GM18909 (cell line): ENCODE measurements around the gene EIF2B2.

Source experiments
- ATAC-seq: cut with Tn5 transposase; IDR thresholded peaks from one replicate; pipeline ENCODE4 v1.9.1; 2021; ENCODE audit warnings: mild to moderate bottlenecking; ENCODE audit not compliant: unreplicated experiment, poor library complexity

The EIF2B2 gene

DNA sequence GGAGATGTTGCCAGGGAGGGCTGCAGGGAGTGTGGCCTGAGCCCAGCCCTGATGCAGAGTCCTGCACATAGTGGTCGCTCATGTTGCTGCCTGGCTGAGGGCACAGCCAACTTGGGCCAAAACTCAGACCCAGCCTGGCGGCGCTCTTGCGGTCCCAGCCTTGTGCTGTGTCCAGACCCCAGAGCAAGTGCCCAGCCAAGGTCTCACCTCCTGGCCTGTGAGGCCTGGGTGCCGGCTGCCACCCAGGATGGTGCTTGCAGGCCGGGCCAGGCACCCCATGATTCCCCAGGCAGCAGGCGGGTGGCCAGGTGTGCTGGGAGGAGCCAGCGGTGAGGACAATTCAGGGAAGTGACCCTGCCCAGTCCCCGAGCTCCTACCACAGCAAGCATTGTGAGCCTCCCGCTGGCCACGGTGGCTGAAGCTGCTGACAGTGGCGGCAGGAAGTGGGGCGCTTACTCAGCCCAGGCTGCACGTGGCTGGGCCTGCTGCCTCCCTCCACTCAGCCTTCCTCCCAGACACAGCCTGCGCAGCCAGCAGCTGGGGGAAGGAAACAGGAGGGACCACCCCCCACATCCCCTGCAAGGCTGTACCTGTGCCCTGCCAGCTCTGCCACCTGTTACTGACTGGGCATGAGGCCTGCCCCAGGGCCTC, 29.6 kb upstream of the EIF2B2 start:
- no peak for ATAC-seq

DNA sequence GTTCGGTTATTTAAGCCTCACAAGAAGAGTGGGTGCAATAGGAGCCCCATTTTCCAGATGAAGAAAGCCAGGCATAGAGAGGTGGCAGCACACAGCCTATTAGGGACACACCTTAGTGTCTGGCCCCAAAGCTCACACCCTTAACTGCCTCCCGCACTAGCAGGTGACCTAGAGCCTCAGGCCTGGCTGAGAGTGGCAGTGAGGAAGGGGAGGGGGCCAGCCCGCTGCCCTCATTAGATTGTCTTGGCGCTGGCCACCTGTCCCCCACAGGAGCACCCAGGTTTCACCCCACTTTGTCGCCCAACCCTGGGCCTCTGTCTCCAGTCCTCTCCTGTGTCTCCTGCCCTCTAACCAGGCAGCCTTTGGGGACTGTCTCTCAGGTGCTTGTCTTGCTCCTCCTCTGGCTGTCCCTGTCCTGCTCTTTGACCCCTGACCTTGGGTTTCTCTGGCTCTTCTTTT, 28.8 kb upstream of the EIF2B2 start:
- no peak for ATAC-seq

DNA sequence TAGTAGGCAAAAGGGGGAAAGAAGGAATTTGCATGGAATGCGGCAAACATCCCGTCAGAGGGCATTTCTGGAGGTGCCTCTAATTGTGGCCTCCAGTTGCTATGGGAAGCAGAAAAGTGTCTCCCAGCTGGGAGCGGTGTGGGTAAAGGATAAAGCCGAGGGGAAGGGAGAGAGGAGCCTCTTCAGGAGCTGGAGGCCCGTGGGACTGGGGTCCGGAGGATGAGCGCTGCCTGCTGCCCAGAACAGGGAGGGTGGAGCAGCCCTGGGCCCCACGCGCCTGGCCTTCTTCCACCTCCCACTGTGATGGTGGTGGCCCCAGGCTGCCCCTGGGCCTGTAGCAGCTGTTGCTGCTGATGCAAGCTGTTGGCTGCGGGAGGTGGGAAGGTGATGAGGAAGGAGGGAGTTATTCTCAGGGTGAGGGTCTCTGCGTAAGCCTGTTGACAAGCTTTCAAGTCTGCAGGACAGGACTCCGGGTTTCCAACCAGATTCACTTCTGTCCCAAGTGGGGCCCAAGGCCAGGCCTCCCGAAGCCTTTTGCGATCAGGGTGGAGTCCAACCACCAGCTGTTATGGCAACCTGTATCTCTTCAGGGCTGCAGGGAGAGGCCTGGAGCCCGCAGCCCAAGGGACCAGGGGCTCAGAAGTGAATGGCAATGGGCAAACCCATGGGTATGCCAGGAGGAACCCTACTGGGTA, 28.2 kb upstream of the EIF2B2 start:
- no peak for ATAC-seq

DNA sequence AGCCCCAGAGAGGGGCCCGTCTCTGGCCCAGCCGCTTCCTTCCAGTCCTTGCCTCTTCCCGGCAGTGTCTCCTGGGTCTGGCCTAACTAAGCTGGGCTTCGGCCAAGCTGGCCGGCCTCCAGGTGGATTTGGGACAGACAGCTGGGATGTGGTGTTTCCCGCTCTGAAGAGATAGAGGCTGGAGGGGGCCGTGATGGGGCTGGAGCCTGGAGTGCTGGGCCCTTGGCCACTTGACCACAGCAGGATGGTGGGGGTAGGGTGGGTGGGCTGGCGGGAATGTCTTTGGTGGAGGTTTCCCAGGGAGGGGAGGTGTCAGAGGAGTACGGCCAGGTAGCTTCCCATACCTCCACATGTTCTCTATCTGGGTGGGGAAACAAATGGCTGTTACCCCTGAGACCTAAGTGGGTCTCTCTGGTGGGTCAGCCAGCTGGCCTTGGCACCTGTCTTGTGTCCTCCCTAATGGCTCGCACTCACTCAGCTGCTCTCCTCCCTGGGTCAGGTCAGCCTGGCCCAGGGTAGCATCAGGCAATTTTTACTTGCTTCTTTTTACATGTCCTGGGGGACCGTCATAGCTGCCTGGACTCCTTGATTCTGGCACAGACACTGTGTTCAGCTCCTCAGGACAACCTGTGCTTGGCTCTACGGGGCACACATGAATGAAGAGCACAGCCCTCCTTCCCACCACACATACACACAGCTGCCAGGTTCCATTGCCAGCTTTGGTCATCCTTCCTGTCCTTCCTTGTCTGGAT, 27.5 kb upstream of the EIF2B2 start:
- no peak for ATAC-seq

DNA sequence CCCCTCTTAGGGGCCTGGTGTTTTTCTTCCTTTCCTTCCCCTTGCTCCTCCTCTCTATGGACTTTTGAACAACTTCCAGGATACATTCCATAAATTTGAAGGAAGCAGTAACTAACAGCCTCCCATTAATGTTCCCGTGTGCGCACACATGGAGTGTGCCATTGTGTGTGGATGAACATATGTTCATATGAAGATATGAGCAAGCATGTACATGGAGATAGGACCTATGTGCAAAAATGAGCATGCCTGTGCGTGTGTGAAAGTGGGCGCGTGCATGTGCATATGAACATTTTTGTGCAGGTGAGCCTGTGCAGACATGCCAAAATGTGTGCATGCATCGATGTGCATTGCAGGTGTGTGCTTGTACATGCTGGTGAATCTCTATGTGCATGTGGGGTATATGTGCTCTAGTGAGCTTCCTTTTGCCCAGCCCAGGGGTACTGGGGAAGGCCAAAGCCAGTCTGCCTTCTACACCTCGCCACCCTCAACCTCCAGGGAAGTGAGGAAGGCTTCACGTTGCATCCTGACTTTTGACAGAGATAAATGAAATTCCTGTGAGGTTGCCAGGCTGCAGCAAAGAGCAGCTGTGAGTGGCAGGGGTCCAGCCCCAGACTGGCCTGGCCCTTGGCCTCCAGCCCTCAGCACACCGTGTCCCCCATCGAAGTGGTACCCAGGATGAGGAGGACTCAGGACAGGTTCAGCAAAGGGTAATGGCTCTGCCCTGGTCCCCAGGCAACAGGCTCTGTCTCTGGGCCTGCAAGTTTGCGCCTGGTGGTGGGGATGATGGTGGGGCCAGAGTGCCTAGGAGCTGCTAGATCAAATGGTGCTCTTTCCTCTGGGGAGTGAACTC, 26.2 kb upstream of the EIF2B2 start:
- ATAC-seq = no peak

DNA sequence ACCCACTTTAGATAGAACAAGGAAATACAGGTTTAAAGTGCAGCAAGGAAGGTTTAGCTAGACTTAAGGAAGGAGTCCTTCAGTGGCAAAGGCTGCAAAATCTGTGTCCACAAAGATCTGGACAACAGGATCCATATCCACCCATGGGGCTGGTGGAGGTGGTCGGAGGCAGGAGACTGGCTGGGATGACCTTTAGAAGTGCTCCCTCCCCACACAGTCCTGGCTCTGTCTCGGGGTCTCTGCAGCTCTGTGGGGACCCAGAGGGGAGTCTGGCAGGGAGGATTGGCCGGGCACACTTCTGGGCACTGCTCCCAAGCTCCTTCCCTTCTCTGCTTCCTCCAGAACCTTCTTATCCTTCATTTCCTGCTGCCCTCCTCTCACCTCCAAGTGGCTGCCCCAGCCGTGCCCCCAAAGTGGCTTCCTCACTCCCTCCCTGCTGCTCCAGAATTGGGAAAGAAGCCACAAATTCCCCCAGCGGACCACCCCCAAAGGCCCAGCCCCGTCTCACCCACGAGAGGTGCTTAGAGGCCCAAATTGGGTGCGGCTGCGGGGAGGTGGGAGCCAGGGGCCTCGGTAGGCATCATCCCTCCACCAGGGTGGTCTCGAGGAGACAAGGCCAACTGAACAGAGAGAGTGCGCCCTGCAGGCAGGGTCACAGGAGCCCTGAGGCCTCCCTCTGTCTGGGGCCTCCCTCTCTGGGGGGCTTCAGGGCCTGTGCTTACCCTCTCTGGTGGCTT, 25.4 kb upstream of the EIF2B2 start:
- ATAC-seq = no peak

DNA sequence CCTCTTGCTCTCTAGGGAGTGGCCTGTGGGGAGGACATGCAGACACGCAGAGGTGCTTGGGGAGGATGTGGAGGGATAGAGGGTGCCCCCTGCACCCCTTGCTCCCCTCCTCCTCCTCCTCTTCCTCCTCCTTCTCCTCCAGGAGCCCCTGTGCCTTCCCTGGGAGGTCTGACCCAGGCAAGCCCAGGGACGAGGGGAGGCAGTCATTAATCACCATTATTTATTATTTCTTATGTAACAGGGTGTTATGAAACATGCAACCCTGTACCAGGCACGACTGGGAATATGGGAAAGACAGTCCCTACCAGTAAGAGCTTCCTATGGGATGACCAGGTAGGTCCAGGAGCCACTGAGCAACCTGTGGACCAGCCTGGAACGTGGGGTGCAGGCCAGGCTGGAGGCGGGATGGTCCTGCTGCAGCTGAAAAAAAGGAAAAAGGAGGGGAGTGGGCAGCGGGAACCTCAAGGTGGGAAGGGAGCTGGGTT, 24.8 kb upstream of the EIF2B2 start:
- ATAC-seq = no peak

DNA sequence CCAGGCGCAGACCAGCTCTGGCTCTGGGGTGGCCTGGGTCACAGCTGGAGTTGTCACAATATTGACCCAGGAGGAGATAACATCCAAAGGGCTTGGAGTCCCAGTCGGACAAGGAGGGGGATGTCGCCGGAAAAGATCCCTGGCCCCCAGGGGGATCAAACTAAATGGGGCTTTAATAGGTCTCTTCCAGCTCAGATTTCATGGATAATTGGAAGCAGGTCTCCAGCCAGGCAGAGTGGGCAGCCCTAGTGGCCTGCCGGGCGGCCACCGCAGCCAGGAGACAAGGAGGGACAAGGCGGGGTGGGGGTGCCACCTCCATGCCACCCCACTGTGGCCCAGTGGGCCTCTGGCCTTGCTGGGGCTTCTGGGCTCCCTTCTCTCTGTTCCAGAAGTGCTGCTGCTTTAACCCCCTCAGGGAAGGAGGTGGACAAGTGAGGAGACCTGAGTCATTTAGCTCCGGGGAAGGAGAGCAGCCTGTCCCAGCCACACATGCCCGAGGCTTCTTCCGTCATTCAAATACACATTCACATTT, 24.2 kb upstream of the EIF2B2 start:
- ATAC-seq = no peak

DNA sequence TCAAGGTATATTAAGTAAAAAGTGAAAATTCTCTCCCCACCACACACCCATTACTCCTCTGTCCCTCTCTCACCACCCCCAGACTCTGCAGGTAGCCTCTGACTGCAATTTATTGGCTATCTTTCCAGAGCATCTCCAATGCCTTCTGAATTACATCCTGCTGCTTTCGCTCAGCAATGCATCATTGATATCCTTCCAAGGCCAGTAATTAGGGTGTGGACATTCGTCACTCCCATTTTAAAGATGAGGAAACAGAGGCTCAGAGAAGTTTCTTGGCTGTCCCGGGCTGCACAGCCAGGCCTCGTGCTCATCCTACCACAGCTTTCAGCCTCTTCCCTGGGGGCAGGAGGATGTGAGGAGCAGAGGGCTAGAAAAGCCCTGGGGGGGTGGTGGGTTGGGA, 23.7 kb upstream of the EIF2B2 start:
- ATAC-seq = no peak

DNA sequence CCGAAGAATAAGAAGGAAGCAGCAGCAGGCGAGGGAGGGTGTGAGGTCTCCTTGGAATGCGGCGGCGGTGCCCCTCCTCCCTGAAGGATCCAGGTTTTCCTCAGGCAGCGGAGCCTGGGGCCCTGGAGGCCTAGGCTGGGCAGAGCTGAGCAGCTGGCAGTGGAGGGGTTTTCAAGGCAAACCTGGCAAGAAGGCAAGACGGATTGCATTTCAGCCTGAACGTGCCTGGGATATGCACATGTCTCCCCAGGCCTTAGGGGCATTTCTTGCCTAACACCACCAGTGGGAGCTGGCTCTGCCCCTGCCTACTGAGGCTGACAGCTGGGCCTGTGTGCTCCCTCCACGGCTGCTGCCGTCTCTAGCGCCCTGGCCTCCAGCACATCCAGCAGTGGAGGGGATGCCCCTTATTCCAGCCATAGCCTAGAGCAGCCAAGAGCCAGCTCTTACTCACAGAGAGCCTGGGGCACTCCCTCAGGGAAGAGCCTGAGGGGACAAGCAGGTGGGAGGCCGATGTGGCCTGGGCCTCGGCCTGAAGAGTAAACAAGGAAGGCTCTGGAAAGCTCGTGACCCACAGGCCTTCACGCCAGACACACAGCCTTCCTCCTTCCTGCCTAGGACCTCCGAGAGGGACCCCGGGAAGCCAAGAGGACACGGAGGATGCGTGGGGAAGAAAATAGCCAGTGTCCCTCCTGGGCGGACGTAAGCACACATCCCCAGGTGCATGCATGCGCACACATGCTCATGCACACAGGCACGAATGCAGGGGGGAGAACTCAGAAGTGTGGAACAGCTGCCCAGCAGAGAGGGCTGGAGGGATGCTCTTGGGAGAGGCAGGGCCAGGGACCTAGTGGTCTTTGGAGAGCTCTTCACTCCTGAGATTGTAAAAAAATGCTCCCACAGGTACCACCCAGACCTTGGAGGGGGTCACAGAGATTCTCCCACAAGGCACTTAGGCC, 23.0 kb upstream of the EIF2B2 start:
- no peak for ATAC-seq

DNA sequence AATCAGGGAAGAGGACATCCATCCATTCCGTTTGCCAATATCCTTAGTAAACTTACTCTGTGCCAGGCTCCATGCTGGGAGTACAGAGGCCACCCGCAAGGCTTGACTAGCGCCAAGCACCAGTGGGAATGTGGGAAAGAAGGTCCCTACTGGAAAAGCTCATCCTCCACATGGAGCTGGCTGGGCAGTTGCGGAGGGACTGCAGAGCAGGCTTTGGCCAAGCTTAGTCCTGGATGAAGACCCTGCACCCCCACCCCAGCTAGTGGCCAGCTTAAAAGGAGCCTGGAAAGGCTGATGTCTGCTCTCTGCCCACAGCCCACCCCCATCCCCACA, 22.4 kb upstream of the EIF2B2 start:
- ATAC-seq = no peak

DNA sequence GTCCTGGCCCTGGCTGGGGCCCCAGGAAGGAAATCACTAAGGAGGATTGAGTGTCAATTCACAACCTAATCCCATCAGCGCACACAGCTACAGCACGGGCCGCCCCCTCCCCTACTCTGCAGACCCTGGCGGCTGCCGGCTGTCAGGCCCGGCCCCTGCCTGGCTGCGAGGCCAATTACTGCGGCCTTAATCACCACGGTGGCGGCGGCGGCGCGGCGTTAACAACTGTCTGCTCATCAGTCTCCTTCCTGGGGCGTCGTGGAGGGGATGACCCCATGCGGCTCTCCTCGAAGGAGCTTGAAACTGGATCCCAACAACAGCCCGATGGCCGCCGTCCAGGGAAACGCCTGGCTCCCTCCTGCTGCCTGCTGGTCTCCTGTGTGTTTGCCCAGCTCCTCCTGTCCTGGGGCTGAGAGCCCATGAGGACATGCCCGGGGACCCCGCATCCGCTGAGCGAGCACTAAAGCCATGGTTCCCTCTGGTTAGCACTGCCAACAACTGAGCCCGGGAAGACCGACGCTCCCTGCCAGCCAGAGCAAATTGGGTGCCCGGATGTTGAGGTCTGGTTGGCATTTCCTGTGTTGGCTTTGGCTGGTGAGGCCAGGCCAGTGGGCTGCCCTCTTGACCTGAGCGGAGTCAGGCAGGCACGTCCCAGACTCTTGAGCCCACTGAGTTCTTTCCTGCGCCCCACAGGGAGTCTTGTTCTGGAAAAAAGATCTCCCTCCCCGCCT, 21.8 kb upstream of the EIF2B2 start:
- no peak for ATAC-seq

DNA sequence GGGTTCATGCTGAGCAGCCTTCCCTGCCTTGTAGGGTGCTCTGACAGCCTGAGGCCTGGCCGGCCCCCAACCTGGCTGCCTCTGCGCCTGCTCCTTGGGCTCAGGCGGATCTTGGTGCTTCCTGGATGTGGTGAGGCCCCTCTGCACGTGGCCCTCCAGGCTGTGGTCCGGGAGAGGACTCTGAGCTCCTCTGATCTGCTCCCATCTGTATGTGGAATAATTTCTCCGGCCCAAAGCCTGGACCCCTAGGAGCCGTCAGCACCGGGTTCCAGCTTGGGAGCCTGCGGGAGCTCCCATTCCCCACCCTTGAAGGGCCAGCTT, 21.3 kb upstream of the EIF2B2 start:
- no peak for ATAC-seq

DNA sequence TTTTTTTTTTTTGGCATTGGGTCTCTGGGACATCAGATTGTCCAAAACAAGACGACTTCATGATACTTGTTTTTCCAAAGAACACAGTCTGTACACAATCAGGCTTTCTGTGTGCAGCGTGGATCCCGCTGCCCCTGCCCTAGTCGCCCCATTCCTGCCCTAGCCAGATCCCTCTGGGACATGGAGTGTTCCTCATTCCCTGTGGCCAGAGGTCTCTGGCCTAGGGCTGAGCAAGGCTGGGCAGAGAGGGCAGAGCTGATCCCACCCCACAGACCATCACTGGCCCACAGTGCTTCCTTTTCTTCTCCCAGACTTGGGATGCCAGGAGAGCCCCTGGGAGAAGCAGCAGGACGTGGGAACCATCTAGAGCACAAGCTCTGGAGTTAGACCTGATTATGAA, 20.9 kb upstream of the EIF2B2 start:
- no peak for ATAC-seq

DNA sequence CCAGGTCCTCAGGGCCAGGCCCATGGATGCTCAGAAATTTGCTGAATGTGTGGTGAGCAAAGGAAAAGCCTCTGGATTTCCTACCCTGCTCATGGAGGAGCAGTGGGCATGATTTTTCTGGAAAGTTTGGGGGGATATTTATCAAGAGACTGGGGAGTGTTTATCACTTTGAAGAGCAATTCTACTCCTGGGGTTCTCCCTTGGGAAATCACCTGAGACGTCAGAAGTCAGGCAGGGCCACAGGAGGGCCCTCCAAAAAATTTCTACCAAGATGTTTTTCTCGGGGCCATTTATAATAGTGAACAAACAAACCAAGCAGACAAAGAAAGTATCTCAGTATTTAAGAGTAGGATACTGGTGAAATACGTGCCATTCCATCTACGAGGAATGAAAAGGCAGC, 20.1 kb upstream of the EIF2B2 start:
- no peak for ATAC-seq

DNA sequence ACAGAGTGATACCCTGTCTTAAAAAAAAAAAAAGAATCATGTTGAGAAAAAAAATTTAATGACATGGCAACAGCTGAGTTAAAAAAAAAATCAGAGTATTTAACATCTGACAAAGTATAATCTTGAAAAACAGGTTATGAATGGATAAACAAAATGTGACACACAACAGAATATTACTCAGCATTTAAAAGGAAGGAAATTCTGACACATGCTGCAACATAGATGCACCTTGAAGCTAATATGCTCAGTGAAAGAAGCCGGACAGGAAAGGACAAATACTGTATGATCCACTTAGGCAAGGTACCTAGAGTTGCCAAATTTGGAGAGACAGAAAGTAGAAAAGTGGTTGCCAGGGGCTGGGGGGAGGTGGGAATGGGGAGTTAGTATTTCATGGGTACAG, 19.4 kb upstream of the EIF2B2 start:
- ATAC-seq = no peak

DNA sequence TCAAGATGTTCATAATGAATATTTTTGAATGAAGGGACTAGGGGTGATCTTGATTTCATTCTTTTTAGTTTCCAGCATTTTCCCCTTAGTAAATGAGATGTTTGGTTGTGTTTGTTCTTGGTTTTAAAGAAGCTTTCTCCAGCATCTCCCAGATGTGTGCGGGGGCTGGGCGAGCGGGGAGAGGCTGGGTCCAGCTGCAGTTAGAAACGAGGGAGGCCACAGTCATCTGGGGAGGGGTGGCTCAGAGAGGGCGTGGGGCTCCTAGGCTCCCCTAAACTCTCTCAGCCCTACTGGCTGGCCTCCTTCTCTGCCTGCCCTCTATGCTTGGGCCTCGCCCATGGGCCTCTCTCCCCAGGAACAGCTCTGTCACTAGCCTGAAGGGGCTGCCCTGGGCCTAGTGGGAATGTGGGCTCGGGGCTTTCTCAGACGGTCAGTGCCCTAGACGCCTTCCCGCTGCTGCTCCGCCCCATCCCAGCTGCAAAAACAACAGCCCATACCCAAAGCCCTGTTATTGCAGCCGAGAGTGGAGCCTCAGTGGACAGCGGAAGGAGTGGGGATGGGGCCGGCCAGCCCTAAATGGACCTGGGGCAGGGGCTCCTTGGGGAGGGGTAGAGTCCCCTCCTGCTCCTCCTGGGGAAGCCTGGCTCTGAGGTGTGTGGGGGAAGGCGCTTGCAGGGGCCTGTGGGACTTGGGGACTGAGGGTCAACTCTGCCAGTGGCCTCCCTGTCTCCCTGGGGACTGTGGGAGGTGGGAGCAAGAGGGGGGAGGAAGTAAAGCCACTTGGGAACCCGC, 18.3 kb upstream of the EIF2B2 start:
- no peak for ATAC-seq

DNA sequence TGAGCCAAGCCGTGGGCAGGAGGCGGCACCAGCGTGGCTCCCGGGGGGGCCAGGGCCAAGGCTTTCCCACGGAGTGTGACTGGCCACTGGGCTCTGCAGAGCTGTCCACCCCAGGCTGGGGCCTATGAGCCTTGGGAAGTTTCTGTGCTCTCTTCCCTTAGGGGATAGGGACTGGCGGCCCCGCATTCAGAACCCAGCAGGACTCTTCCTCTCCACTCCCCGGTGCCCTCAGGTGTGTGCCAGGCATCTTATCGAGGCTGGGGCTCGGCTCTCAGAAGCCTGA, 17.8 kb upstream of the EIF2B2 start:
- no peak for ATAC-seq
